Activated CD4-positive, alpha-beta T cell treated with anti-CD3 and anti-CD28 coated beads for 48 hours (primary cell): ENCODE data around the gene CD164L2.
A peak's percentile ranks its signal among the peaks of the same experiment; 100 is the strongest.
"Not testable (repeated sequence)": the region's sequence is repeated elsewhere in the genome, so short reads cannot be mapped to it uniquely, and the experiment has no call there.

ENCODE experiments used
- DNase-seq: peaks from one replicate; pipeline ENCODE4 v3.0.0-alpha.2; 2020

Gene CD164L2

DNA sequence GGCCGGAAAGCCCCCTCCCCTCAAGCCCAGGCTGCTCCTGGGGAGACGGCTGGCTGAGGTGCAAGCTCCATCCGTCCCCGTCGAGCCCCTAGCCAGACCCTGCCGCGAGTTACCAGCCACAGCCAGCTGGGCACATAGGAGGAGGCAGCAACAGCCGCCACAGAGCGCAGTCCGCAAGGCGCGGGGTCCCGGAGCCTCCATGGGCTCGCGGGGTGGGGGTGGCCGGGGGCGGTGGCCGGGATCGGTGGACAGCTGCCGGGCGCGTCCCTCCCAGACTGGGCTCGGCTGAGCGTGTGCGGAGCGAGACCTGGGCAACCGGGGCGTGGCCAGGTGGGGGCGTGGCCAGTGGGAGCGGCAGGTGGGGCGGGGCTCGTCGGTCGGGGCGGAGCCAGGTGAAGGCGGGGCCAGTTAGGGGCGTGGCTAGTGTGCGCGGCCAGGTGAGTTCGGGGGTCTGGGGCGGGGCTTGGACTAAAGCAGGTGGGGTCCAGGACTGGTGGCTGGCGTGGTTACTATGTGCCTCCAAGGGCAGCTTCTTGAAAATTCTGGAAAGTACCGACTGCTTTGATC lies at the start of gene CD164L2:
Gene CD164L2, minus strand, starts transcription at position 295 of the 567 bp plus-strand sequence. Its CDS starts 94 bp downstream, at position 201.
- DNase-seq: peak; percentile 69

GRCh38 chr1:27432725-27433124 lies 49.6 kb upstream of the CD164L2 start:
- not testable (repeated sequence) for DNase-seq

DNA sequence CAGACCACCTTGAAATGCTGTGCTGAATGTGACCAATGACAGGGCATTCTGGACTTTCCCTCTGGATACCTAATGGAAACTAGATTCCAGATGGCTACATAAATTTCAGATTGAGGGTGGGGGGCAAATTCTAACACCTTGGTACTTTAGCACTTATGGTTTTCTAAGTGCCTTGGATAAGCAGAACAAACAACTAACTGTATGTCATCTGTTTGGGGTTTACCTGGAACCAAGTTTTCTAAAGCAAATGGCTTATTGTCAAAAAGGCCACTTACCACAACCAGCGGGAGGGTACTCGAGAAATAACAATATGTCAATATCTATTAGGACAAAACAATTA lies 48.4 kb upstream of the CD164L2 start:
- DNase-seq: no peak

DNA sequence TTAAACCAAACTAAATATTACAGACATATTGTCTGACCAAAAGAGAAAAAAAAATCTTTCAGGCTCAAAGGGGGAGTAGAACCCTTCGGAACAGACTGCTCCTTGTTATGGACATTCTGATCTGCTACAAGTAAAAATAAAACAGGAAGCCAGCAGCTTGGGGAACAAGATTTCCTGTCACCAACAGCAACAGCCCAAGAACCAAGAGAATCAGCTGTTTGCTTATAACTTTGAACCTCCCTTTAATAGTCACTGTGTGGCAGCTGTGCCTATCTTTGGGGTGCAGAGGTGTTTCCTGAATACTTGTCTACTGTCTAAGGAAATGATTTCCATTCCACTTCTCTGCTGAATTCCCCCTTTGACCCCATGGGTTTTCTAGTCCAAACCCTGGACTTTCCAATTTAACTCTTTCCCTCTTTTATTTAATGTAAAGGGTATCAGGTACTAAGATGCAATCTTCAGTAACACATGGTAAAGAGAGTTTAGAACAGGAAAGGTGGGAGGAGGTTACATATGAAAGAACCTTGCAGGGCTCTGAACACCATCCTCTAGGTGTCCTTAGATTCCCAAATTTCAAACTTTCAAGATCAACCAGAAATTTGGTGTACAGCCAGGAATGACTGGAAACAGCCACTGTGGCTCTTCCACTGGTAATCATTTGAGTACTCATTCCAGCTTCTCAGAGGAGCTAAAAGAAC lies 47.9 kb upstream of the CD164L2 start:
- DNase-seq: no peak

DNA sequence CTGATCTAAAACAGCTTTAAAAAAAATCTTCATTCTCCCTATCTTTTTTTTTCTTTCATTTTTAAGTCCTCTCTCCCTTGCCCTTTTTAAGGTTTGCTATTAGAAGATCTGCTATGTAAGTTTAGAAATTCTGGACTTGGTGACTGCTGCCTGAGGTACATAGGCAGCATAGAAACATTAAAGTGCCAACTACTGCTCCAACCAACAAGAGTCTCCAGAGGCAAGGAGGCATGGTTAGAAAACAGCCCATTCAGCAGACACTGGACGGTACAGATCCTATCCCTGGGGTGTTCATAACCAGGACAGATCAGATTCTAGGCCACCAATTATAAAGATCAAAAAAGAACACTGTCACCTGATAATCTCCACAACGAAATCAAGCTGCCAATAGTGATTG lies 45.9 kb upstream of the CD164L2 start:
- no peak for DNase-seq

DNA sequence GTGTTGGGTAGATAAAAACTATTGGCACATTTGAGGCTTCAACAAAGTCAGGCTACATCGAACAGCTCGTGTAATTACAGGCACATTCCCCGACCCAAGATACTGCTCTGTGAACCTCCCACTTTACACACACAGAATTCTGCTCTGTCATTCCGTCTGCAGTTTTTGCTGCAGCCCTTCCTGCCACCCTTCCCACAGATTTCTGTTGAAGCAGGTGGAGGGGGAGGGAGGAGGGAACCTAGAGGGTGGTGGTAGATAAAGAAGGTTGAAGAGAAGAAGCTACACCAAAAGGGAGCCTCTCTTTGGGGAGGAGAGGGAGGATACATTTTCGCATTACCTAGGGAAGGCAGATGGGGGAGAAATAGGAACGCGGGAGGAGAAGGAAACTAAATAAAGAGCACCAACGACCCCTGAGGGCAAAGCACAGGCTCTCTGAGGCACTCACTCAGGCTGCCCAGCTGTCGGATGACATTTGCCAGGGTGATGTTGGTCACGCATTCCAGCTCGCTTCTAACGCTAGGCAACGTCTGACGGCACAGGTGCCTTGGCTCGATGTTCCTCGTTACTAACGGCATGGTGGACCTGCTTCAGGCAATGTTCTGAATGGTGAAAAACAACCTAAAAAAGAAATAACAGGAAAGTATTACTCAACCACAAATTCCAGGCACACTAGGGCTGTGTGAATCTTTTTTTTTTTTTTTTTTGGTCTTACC lies 45.3 kb upstream of the CD164L2 start:
- peak; percentile 51 for DNase-seq

DNA sequence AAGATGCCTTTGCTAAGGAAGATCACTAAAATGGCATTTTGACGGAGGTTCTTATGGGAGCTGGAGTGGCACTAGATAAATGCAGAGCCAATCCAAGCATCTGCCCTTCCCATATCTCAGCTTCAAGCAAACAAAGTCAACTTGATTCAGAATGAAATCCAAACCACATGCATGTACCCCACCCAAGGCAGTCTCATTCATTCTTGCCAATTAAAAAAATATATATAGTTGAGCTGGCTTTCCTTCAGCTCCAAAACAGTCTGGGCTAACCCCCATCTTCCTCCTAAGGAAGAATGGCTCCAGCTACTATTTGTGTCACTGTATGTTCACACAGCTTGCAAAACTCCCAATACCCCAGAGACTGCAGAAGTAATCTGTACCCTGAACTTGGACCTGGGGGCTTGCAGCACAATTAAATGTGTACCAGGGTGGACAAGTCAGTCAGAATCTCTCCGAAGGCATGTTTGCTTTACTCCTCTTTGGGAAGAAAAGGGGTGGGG lies 44.7 kb upstream of the CD164L2 start:
- DNase-seq: no peak

GRCh38 chr1:27427329-27427728 lies 44.2 kb upstream of the CD164L2 start:
- no peak for DNase-seq

- DNase-seq: no peak
These were observed 40.6 kb upstream of the CD164L2 start for GRCh38 chr1:27423709-27424108.

DNA sequence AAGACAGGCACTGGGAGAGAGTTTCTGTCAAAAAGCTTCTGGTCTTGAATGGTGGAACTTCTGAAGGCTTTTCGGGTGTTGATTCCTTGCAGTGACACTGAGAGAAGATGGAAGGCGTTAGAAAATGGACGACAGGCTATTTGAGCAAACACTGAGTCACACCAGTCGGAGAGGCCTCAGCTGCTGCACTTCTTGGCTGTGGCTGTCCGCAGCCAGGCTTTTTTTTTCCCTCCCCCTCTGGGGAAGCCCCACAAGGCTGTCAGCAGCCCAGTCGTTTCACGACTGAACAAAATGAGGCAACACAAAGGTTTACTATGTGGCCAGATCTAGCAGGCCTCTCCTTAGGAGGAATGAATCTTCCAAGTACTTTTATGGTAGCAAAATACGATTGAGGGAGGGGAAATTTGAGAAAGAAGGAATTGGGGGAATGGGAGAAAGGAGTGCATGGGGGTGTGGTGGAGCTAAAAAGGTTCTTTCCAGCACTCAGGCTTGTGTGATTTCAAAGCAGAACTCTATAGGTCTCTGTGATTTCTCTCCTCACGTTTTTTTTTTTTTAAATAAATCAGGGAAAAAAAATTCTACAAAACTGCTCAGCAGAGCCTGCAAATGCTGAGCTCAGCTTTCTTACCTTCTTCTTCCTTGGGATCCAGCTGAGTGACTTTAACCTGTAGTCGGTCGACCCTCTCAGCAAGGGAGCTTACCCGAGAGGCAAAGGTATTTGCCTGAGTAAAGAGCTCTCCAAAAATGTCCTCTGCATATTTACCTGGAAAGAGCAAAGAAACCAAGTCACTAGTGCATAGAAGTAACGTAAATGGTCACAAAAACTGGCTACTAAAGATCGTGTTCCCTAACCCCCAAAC lies 35.4 kb upstream of the CD164L2 start:
- peak; percentile 79 for DNase-seq

DNA sequence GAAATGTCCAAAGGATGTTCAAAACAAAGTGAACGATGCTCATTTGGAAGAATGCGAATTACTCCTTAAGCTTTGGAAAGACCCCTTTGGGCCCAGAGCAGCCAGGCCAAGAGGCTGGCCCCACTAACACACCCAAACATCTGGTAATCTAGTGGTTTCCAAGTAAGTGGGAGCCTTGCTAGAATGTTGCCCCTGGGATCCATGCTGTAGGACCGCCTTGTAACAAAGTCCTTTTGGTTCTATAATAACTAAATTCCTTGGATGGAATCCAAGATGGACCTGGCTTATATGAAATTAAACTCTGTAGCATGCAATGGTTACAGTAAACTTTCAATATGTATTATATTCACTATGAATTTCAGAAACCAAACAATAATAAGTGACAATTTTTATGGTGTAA lies 34.6 kb upstream of the CD164L2 start:
- DNase-seq: no peak

GRCh38 chr1:27416387-27417111 lies 33.4 kb upstream of the CD164L2 start:
- DNase-seq: peak; percentile 67

- no peak for DNase-seq
These were observed 31.0 kb upstream of the CD164L2 start for GRCh38 chr1:27414091-27414490.

- no peak for DNase-seq
These were observed 29.9 kb upstream of the CD164L2 start for GRCh38 chr1:27413004-27413403.

- DNase-seq: no peak
These were observed 29.4 kb upstream of the CD164L2 start for GRCh38 chr1:27412502-27412901.

DNA sequence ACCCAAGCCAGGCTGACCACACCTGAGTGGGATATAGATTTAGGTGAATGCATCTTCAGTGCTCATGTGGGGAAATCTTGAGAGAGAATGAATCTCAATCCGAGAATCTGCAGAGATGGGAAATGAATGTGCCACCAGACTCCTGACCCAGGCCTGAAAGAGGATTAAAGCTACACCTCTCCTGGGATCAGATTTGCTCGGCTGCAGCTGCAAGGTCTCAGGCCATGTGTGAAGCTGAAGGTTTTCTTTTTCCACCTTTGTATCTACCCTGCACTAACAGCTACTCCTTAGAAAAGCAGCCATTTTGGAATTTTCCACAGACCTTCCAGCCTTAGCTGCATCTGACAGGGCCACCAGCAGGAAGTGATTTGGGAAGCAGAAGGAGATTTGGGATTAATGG lies 27.6 kb upstream of the CD164L2 start:
- DNase-seq: no peak

- no peak for DNase-seq
These were observed 26.5 kb upstream of the CD164L2 start for GRCh38 chr1:27409669-27410068.

GRCh38 chr1:27408151-27408550 lies 25.0 kb upstream of the CD164L2 start:
- DNase-seq: no peak

- DNase-seq: not testable (repeated sequence)
These were observed 23.7 kb upstream of the CD164L2 start for GRCh38 chr1:27406791-27407190.

GRCh38 chr1:27406362-27406680 lies 23.2 kb upstream of the CD164L2 start:
- DNase-seq: no peak

- not testable (repeated sequence) for DNase-seq
These were observed 22.6 kb upstream of the CD164L2 start for GRCh38 chr1:27405598-27406361.

DNA sequence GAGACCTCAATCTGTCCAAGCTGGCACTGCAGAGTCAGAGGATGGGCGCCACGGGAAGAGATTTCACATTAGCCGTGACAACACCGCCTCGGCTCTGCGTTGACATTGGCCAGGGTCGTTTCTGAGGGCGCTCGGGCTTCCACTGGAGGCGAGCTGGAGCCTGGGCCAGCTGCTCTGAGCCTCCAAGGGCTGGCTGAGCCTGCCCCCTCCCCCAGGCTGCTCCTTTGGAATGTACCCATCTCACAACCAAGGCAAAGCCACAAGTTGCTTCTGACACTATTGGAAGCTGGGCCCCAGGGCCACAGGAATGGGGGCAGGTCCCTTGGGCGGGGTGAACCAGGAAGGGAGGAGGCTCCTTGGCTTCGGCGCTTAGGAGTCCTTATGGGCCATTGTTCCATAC lies 21.9 kb upstream of the CD164L2 start:
- no peak for DNase-seq
